HAP-1 (cell line): ENCODE data around the gene PITHD1.
"Not testable (repeated sequence)": the region's sequence is repeated elsewhere in the genome, so short reads cannot be mapped to it uniquely, and the experiment has no call there.

Experiments used
- DNase-seq, 2 experiments: peaks; one replicate each; pipeline ENCODE4 v3.0.0-alpha.2; 2016 to 2020; ENCODE audit warnings: low spot score in 2 of 2
- H3K27me3 ChIP-seq: fragments of 250-450 bp; sonication (Bioruptor Pico); 2 replicates; pipeline ENCODE4 v1.5.1; 2020; ENCODE audit warnings: low read depth, mild to moderate bottlenecking, moderate library complexity
- H3K36me3 ChIP-seq: fragments of 250-450 bp; sonication (Bioruptor Pico); replicated peaks from 2 replicates; pipeline ENCODE4 v1.5.1; 2020; ENCODE audit warnings: mild to moderate bottlenecking
- H3K4me1 ChIP-seq: fragments of 250-450 bp; sonication (Bioruptor Pico); 2 replicates; pipeline ENCODE4 v1.5.1; 2020; ENCODE audit warnings: mild to moderate bottlenecking
- H3K4me3 ChIP-seq: fragments of 250-450 bp; sonication (Bioruptor Pico); 2 replicates; pipeline ENCODE4 v1.5.1; 2020; ENCODE audit warnings: mild to moderate bottlenecking, moderate library complexity
- H3K9me3 ChIP-seq: fragments of 250-450 bp; sonication (Bioruptor Pico); 2 replicates; pipeline ENCODE4 v1.5.1; 2020; ENCODE audit warnings: mild to moderate bottlenecking, moderate library complexity
- in situ Hi-C: fragments of 300-500 bp; cut with MboI; formaldehyde crosslinking; loops from 3 replicates; pipeline ENCODE4 v1.14.3; 2020; ENCODE audit warnings: low sequenced_read_pairs, inconsistent platforms, mixed read lengths

PITHD1 gene

GRCh38 chr1:23799255-23799569 lies 21.0 kb downstream of the PITHD1 start:
- Histone ChIP-seq H3K36me3 (peaks cover 18% of the 10 kb centered on the region), H3K4me1 (peaks cover 8% of the 10 kb centered on the region; the same call in 1 of the 2 replicates), H3K4me3 (peak overlapping the region; percentile 88; the same call in 1 of the 2 replicates), H3K27me3 (no peaks in the 10 kb centered on the region), H3K9me3 (no peaks in the 10 kb centered on the region)
- DNase-seq, result no peak
- in situ Hi-C loops, result no loop called here

DNA sequence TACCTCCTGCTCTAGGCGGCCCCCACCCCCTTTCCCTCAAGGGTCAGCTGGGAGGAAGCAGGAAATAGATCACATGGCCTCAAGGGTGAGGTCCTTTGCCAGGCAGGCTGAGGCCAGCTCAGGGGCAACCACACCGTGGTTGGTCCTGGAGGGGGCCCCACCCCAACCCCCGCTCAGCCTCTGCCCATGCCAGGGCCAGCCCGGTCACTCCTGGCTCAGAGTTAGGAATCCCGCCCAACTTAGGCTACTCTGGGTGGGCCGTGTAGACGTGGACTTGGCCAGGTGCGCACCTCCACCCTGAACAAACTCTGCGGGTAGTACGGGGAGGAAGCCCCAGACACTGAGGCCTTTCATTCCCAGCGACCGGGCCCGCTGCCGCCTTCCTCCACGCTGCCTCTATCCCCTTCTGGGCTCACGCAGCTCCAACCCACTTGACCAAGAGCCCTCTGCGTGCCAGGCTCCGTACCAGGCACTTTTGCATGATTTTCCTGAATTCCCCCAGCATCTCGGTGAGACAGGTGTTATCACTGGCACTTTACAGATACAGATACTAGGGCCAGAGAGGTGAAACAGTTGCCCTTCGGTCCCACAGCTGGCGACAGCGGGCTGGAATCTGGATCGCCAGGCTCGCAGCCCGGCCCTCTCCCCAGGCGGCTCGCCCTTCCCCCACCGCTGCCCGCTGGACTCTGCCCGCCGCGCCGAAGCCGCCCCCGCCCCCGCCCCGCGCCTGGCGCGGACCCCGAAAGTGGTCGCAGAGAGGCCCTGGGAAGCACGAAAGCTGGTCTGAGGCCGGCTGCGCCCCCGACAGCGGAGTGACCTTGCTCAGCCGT lies 21.6 kb downstream of the PITHD1 start:
- H3K27me3 ChIP-seq, result no peaks in the 10 kb centered on the region
- peak in 1 of 2 experiments; percentile 56 for DNase-seq
- peaks cover 14% of the 10 kb centered on the region for H3K36me3 ChIP-seq
- H3K9me3 ChIP-seq, result no peaks in the 10 kb centered on the region
- peaks cover 8% of the 10 kb centered on the region; the same call in 1 of the 2 replicates for H3K4me1 ChIP-seq
- H3K4me3 ChIP-seq, result peak overlapping the region; percentile 88
- in situ Hi-C loops, result no loop called here

DNA sequence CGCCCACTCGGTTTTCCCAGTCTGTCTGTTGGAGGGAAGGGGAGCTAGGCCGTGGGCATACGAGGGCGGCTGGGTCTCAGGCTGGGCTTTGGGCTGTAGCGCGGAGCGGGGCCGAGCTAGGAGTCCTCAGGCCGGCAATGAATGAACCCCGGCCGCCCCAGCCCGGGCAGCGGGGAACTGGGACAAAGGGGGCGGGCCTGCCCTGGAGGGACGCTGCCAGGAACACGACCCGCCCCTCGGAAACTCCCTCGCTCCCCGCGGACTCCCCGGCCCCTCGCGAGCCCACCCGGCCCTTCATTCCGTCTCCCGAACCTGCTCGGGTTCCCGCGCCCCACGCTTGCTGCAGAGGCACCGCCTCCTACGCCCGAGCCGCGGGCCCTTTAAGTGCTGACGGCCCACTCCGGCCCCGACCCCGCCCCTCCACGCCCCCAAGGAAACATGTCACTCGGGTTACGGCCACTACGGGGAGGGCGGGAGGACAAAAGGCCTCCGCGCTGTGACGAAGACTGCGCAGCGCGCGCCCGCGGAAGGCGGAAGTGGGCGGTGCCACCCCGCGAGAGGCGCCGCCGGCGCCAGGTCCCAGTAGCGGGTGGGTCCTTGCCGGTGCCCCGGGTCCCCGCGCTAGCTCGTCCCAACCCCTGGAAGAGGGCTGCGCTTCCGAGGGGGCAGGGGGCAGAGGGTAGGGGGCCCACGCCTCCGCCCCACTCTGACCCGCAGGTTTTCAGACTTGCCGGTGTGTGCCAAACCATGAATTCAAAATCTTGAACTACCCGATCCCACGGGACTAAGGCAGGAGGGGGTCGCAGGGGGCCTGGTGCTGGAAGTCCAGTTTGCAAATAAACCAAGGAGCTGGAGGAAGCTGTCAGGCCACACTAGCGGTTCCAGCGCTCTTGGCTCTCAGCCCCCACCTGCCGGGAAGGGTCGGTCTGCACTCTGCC lies 22.5 kb downstream of the PITHD1 start, which contains the start of gene GALE:
GALE (minus strand) TSS at position 355 of the 938 bp plus-strand sequence. CDS start 1,747 bp downstream, outside the sequence.
- peaks cover 8% of the 10 kb centered on the region; the same call in 1 of the 2 replicates for H3K4me1 ChIP-seq
- in situ Hi-C loops, result no loop called here

DNA sequence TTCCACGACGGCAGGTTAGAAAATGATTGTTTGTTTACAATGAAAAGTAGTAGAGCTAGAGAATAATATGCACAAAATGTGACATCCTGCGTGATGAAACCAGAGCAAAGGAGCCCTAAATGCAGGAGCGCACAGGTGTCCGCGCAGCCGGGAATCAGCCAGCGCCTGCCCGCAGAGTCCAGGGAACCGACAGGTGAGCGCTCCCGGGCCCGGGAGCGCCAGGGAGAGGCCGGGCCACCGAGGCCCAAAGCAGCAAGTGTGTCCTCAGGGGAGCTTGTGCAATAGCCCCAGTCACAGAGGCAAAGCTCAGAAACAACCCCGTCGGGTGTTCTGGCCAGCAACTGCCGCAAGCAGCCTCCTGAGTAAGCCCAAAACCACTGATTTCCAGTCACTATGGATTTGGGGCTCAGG lies 23.1 kb downstream of the PITHD1 start:
- DNase-seq, result no peak
- Histone ChIP-seq H3K9me3 (no peaks in the 10 kb centered on the region), H3K27me3 (no peaks in the 10 kb centered on the region), H3K4me3 (peak overlapping the region; percentile 88), H3K4me1 (peaks cover 8% of the 10 kb centered on the region; the same call in 1 of the 2 replicates), H3K36me3 (peaks cover 11% of the 10 kb centered on the region)
- in situ Hi-C loops, result no loop called here

More for the DNA sequence above, 22.5 kb downstream of the PITHD1 start, which contains the start of gene GALE:
- H3K4me3 ChIP-seq, result peak within 1 kb of the TSS; percentile 88
- DNase-seq, result peak; percentile 88 to 98
- H3K27me3 ChIP-seq, result no peaks in the 10 kb centered on the region
- peaks cover 11% of the 10 kb centered on the region for H3K36me3 ChIP-seq
- H3K9me3 ChIP-seq, result no peaks in the 10 kb centered on the region

DNA sequence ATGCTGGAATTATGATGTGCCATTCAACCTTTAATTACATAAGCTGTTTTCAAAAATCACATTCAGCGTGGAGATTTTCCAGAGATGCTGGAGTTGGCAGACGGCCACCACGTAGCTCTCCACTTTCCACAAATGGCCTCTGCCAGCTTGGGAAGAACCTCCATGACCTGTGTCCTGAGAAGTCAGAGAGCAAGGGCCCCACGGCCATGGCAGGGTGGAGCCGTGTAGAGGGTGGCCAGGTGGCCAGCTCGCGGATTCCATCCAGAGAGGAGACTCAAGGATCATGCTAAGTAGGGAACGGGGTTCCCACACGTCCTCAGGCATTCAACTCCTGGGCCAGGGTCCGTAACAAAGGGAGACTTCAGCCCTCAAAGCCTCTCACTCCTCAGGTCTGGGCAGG lies 23.7 kb downstream of the PITHD1 start:
- in situ Hi-C loops, result no loop called here
- Histone ChIP-seq H3K4me3 (no peak overlapping the region), H3K27me3 (no peaks in the 10 kb centered on the region), H3K4me1 (peaks cover 8% of the 10 kb centered on the region; the same call in 1 of the 2 replicates), H3K9me3 (no peaks in the 10 kb centered on the region), H3K36me3 (peaks cover 6% of the 10 kb centered on the region)
- DNase-seq, result no peak

- H3K27me3 ChIP-seq, H3K36me3 ChIP-seq, in situ Hi-C loops, DNase-seq, H3K4me1 ChIP-seq, H3K4me3 ChIP-seq, H3K9me3 ChIP-seq: not testable (repeated sequence)
Measured at GRCh38 chr1:23802809-23803342, 24.7 kb downstream of the PITHD1 start.

DNA sequence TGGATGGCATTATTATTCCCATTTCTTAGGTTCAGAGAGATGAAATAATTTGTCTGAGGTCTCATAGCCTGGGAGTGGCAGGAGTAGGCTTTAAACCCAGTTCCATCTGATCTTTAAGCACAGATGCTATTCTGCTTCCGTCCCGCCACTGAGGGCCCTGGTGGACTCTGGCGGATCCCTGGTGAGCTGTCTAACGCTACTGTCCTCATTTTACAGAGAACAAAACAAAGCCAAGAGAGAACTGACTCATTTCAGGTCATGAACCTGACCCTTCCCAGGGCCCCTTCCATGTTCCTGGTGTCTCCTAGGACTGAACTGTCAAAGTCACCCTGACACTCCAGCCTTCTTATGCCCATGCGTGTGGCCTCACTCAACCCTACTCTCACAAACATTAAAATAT lies 25.5 kb downstream of the PITHD1 start:
- in situ Hi-C loops, result no loop called here
- no peaks in the 10 kb centered on the region for H3K27me3 ChIP-seq
- no peaks in the 10 kb centered on the region; the same call in 1 of the 2 replicates for H3K36me3 ChIP-seq
- H3K4me1 ChIP-seq, result peaks cover 8% of the 10 kb centered on the region; the same call in 1 of the 2 replicates
- no peaks in the 10 kb centered on the region for H3K9me3 ChIP-seq
- no peak overlapping the region for H3K4me3 ChIP-seq
- no peak for DNase-seq

DNA sequence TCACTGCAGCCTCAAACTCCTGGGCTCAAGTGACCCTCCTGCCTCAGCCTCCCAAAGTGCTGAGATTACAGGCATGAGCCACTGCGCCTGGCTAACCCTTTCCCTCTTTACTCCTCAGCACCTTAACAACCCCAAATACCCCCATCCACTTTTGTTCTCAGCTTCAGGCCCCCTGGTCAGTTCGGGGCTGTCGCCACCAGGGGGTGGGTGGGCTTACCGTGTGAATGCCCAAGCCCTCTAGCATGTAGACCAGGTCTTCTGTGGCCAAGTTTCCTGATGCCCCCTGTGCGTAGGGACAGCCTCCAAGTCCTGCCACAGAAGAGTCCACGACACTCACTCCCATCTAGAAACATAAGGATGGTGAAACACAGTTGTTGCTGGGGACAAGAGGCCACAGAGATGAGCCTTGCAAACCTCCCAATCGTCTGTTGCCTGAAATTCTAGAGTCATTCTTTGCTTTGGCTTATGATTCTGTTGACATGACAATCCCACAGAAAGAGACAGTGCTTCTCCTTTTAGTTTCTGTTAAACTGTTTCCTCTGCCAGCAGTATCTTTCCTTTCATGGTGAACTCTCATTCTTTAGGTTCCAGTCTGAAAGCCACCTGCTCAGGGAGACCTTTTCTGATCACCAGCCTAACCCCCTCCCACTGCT lies 26.1 kb downstream of the PITHD1 start:
- Histone ChIP-seq H3K36me3 (no peaks in the 10 kb centered on the region), H3K4me1 (peaks cover 6% of the 10 kb centered on the region; the same call in 1 of the 2 replicates), H3K4me3 (no peak overlapping the region), H3K27me3 (no peaks in the 10 kb centered on the region), H3K9me3 (no peaks in the 10 kb centered on the region)
- no peak for DNase-seq
- in situ Hi-C loops, result no loop called here

GRCh38 chr1:23805025-23805424 lies 26.8 kb downstream of the PITHD1 start:
- H3K36me3 ChIP-seq, result no peaks in the 10 kb centered on the region
- peaks cover 2% of the 10 kb centered on the region; the same call in 1 of the 2 replicates for H3K4me1 ChIP-seq
- no peak for DNase-seq
- in situ Hi-C loops, result no loop called here
- no peaks in the 10 kb centered on the region for H3K27me3 ChIP-seq
- H3K4me3 ChIP-seq, result no peak overlapping the region
- H3K9me3 ChIP-seq, result no peaks in the 10 kb centered on the region

DNA sequence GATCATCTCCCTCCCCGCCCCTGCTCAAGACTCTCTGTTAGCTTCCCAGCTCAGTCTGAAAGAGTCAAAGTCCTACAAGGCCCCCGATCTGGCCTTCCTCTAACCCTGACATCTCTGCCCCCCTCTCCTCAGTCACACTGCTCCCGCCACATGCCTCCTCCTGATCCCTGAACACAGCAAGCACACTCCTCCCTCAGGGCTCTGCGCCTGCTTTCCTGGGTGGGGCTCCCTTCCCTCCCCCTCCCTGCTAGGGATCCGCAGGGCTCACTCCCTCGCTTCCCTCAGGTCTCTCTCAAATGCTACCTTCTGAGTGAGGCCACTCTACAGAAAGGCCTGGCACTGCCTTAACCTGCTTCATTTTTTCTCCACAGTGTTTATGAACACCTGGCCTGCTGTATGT lies 28.1 kb downstream of the PITHD1 start:
- in situ Hi-C loops, result no loop called here
- Histone ChIP-seq H3K36me3 (no peaks in the 10 kb centered on the region), H3K4me3 (no peak overlapping the region), H3K27me3 (no peaks in the 10 kb centered on the region), H3K4me1 (peaks cover 2% of the 10 kb centered on the region; the same call in 1 of the 2 replicates), H3K9me3 (no peaks in the 10 kb centered on the region)
- DNase-seq, result no peak

GRCh38 chr1:23807453-23807852 lies 29.2 kb downstream of the PITHD1 start:
- no peaks in the 10 kb centered on the region; the same call in 1 of the 2 replicates for H3K36me3 ChIP-seq
- in situ Hi-C loops, result no loop called here
- H3K27me3 ChIP-seq, result no peaks in the 10 kb centered on the region
- no peak overlapping the region for H3K4me3 ChIP-seq
- no peaks in the 10 kb centered on the region for H3K9me3 ChIP-seq
- DNase-seq, result no peak
- no peaks in the 10 kb centered on the region for H3K4me1 ChIP-seq

DNA sequence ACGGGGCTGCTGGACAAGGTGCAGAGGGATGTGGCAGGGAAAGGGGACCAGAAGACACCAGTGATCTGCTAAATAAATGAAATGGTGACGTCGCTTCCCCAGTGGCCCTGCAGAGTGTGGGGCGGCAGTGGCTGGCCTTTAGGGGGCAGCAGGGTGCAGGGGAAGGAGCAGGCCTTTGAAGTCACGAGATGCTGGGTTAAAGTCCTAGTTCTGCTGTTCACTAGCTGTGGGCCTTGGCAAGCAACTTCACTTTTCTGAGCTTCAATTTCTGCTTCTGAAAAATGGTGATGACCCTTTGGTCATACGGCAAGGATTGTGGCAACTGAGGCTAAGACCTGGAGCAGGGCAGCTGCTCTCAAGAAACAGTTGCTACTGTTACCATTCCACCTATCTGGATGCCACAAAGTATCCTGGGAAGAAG lies 31.5 kb downstream of the PITHD1 start:
- Histone ChIP-seq H3K9me3 (no peaks in the 10 kb centered on the region), H3K36me3 (peaks cover 11% of the 10 kb centered on the region), H3K4me3 (no peak overlapping the region), H3K4me1 (no peaks in the 10 kb centered on the region), H3K27me3 (no peaks in the 10 kb centered on the region)
- in situ Hi-C loops, result no loop called here
- DNase-seq, result peak; percentile 69 to 88
